Measurements from ENCODE around the gene NDOR1.
"Not testable (repeated sequence)": the region's sequence is repeated elsewhere in the genome, so short reads cannot be mapped to it uniquely, and the experiment has no call there.

NDOR1 gene

GRCh38 chr9:137255448-137256114 is 50.1 kb downstream of the NDOR1 start:
- Histone ChIP-seq H3K27me3 (ENCODE audit: insufficient read depth, low read length, poor library complexity) (no peaks in the 10 kb centered on the region), H4K8ac (ENCODE audit: low read depth, low read length) (peak overlapping the region; percentile 92), H3K23ac (ENCODE audit: low read length) (no peak overlapping the region), H2BK5ac (ENCODE audit: low read length) (no peak overlapping the region), H3K36me3 (ENCODE audit: control insufficient read depth, insufficient read depth, low read length) (peaks cover 3% of the 10 kb centered on the region), H3K4me1 (ENCODE audit: control insufficient read depth, low read depth, low read length) (peaks cover 4% of the 10 kb centered on the region), H3K56ac (ENCODE audit: low read length) (peak overlapping the region; percentile 85), H3K27ac (ENCODE audit: low read depth, low read length) (peak overlapping the region; percentile 54), H2BK120ac (ENCODE audit: low read depth, low read length) (no peak overlapping the region), H3K18ac (ENCODE audit: low read length) (peak overlapping the region; percentile 81), H3K4ac (ENCODE audit: low read depth, low read length) (peak overlapping the region; percentile 89), H3K79me1 (ENCODE audit: low read length) (peaks cover 9% of the 10 kb centered on the region), H3K79me2 (ENCODE audit: control insufficient read depth, insufficient read depth, low read length) (peaks cover 16% of the 10 kb centered on the region), H4K5ac (ENCODE audit: low read length) (no peak overlapping the region), H3K4me3 (ENCODE audit: low read length) (peak overlapping the region; percentile 82), H2AK5ac (ENCODE audit: low read length) (no peak overlapping the region), H3K4me2 (ENCODE audit: low read length) (peak overlapping the region; percentile 51), H2BK15ac (replicated peaks; ENCODE audit: low read depth) (no peak overlapping the region), H3K9ac (ENCODE audit: low read length) (peak overlapping the region; percentile 94)
- DNase-seq, result peak; percentile 66
- WGBS (ENCODE audit: extremely low coverage, insufficient coverage, low lambda C conversion rate), result no CpG with 5 or more reads among the region's 51 CpGs

- H2AK5ac ChIP-seq (ENCODE audit: low read length), result no peak overlapping the region
- H3K79me2 ChIP-seq (ENCODE audit: control insufficient read depth, insufficient read depth, low read length), result peaks cover 16% of the 10 kb centered on the region
- H2BK120ac ChIP-seq (ENCODE audit: low read depth, low read length), result no peak overlapping the region
- H2BK15ac ChIP-seq (replicated peaks; ENCODE audit: low read depth), result no peak overlapping the region
- no peak overlapping the region for H4K8ac ChIP-seq (ENCODE audit: low read depth, low read length)
- peak overlapping the region; percentile 51 for H3K4me2 ChIP-seq (ENCODE audit: low read length)
- no peak for DNase-seq
- peaks cover 3% of the 10 kb centered on the region for H3K36me3 ChIP-seq (ENCODE audit: control insufficient read depth, insufficient read depth, low read length)
- no peaks in the 10 kb centered on the region for H3K27me3 ChIP-seq (ENCODE audit: insufficient read depth, low read length, poor library complexity)
- H3K23ac ChIP-seq (ENCODE audit: low read length), result no peak overlapping the region
- H3K18ac ChIP-seq (ENCODE audit: low read length), result no peak overlapping the region
- no peak overlapping the region for H4K5ac ChIP-seq (ENCODE audit: low read length)
- H3K4me3 ChIP-seq (ENCODE audit: low read length), result no peak overlapping the region
- no peak overlapping the region for H2BK5ac ChIP-seq (ENCODE audit: low read length)
- H3K27ac ChIP-seq (ENCODE audit: low read depth, low read length), result no peak overlapping the region
- peaks cover 9% of the 10 kb centered on the region for H3K79me1 ChIP-seq (ENCODE audit: low read length)
- peak overlapping the region; percentile 94 for H3K9ac ChIP-seq (ENCODE audit: low read length)
- H3K4me1 ChIP-seq (ENCODE audit: control insufficient read depth, low read depth, low read length), result peaks cover 3% of the 10 kb centered on the region
- H3K4ac ChIP-seq (ENCODE audit: low read depth, low read length), result no peak overlapping the region
- WGBS (ENCODE audit: extremely low coverage, insufficient coverage, low lambda C conversion rate), result no CpG with 5 or more reads among the region's 15 CpGs
- H3K56ac ChIP-seq (ENCODE audit: low read length), result peak overlapping the region; percentile 85
Measured at GRCh38 chr9:137256362-137256761, 50.9 kb downstream of the NDOR1 start.

GRCh38 chr9:137256856-137257255 is 51.4 kb downstream of the NDOR1 start:
- no peak overlapping the region for H3K4me2 ChIP-seq (ENCODE audit: low read length)
- H2BK15ac ChIP-seq (replicated peaks; ENCODE audit: low read depth), result no peak overlapping the region
- H3K4me3 ChIP-seq (ENCODE audit: low read length), result no peak overlapping the region
- H2AK5ac ChIP-seq (ENCODE audit: low read length), result no peak overlapping the region
- H3K79me2 ChIP-seq (ENCODE audit: control insufficient read depth, insufficient read depth, low read length), result peaks cover 16% of the 10 kb centered on the region
- no peak overlapping the region for H3K18ac ChIP-seq (ENCODE audit: low read length)
- H3K79me1 ChIP-seq (ENCODE audit: low read length), result peaks cover 9% of the 10 kb centered on the region
- no peak overlapping the region for H2BK5ac ChIP-seq (ENCODE audit: low read length)
- no peak overlapping the region for H3K4ac ChIP-seq (ENCODE audit: low read depth, low read length)
- H2BK120ac ChIP-seq (ENCODE audit: low read depth, low read length), result no peak overlapping the region
- H3K4me1 ChIP-seq (ENCODE audit: control insufficient read depth, low read depth, low read length), result peaks cover 3% of the 10 kb centered on the region
- H3K36me3 ChIP-seq (ENCODE audit: control insufficient read depth, insufficient read depth, low read length), result peaks cover 3% of the 10 kb centered on the region
- no peak overlapping the region for H4K8ac ChIP-seq (ENCODE audit: low read depth, low read length)
- no peak overlapping the region for H3K56ac ChIP-seq (ENCODE audit: low read length)
- whole genome bisulfite sequencing (ENCODE audit: extremely low coverage, insufficient coverage, low lambda C conversion rate), result no CpG with 5 or more reads among the region's 15 CpGs
- DNase-seq, result no peak
- H3K9ac ChIP-seq (ENCODE audit: low read length), result peak overlapping the region; percentile 2
- H3K27ac ChIP-seq (ENCODE audit: low read depth, low read length), result no peak overlapping the region
- no peak overlapping the region for H4K5ac ChIP-seq (ENCODE audit: low read length)
- H3K27me3 ChIP-seq (ENCODE audit: insufficient read depth, low read length, poor library complexity), result no peaks in the 10 kb centered on the region
- H3K23ac ChIP-seq (ENCODE audit: low read length), result no peak overlapping the region

- not testable (repeated sequence) for H3K9ac ChIP-seq (ENCODE audit: low read length); H3K27me3 ChIP-seq (ENCODE audit: insufficient read depth, low read length, poor library complexity); H3K23ac ChIP-seq (ENCODE audit: low read length); H3K79me2 ChIP-seq (ENCODE audit: control insufficient read depth, insufficient read depth, low read length); H3K79me1 ChIP-seq (ENCODE audit: low read length); H3K18ac ChIP-seq (ENCODE audit: low read length); H3K4me2 ChIP-seq (ENCODE audit: low read length); H3K56ac ChIP-seq (ENCODE audit: low read length); H3K4me3 ChIP-seq (ENCODE audit: low read length); H2AK5ac ChIP-seq (ENCODE audit: low read length); H4K8ac ChIP-seq (ENCODE audit: low read depth, low read length); H2BK15ac ChIP-seq (replicated peaks; ENCODE audit: low read depth); H3K4me1 ChIP-seq (ENCODE audit: control insufficient read depth, low read depth, low read length); H3K4ac ChIP-seq (ENCODE audit: low read depth, low read length); H2BK120ac ChIP-seq (ENCODE audit: low read depth, low read length); H2BK5ac ChIP-seq (ENCODE audit: low read length); H4K5ac ChIP-seq (ENCODE audit: low read length); H3K27ac ChIP-seq (ENCODE audit: low read depth, low read length)
- H3K36me3 ChIP-seq (ENCODE audit: control insufficient read depth, insufficient read depth, low read length), result peaks cover 11% of the 10 kb centered on the region
- peak; percentile 63 for DNase-seq
- WGBS (ENCODE audit: extremely low coverage, insufficient coverage, low lambda C conversion rate), result no CpG with 5 or more reads among the region's 15 CpGs
Measured at GRCh38 chr9:137262173-137262908, 56.8 kb downstream of the NDOR1 start.

- no peak overlapping the region for H4K5ac ChIP-seq (ENCODE audit: low read length)
- no peak overlapping the region for H3K56ac ChIP-seq (ENCODE audit: low read length)
- H3K18ac ChIP-seq (ENCODE audit: low read length), result no peak overlapping the region
- H3K9ac ChIP-seq (ENCODE audit: low read length), result no peak overlapping the region
- H3K4me1 ChIP-seq (ENCODE audit: control insufficient read depth, low read depth, low read length), result no peaks in the 10 kb centered on the region
- no CpG with 5 or more reads among the region's 24 CpGs for WGBS (ENCODE audit: extremely low coverage, insufficient coverage, low lambda C conversion rate)
- H2BK5ac ChIP-seq (ENCODE audit: low read length), result no peak overlapping the region
- H3K79me1 ChIP-seq (ENCODE audit: low read length), result no peaks in the 10 kb centered on the region
- DNase-seq, result no peak
- no peak overlapping the region for H3K4me2 ChIP-seq (ENCODE audit: low read length)
- H3K4ac ChIP-seq (ENCODE audit: low read depth, low read length), result no peak overlapping the region
- no peaks in the 10 kb centered on the region for H3K27me3 ChIP-seq (ENCODE audit: insufficient read depth, low read length, poor library complexity)
- no peak overlapping the region for H2BK120ac ChIP-seq (ENCODE audit: low read depth, low read length)
- no peak overlapping the region for H3K23ac ChIP-seq (ENCODE audit: low read length)
- H2AK5ac ChIP-seq (ENCODE audit: low read length), result no peak overlapping the region
- no peak overlapping the region for H4K8ac ChIP-seq (ENCODE audit: low read depth, low read length)
- peaks cover 11% of the 10 kb centered on the region for H3K36me3 ChIP-seq (ENCODE audit: control insufficient read depth, insufficient read depth, low read length)
- no peak overlapping the region for H2BK15ac ChIP-seq (replicated peaks; ENCODE audit: low read depth)
- H3K27ac ChIP-seq (ENCODE audit: low read depth, low read length), result no peak overlapping the region
- H3K4me3 ChIP-seq (ENCODE audit: low read length), result no peak overlapping the region
- H3K79me2 ChIP-seq (ENCODE audit: control insufficient read depth, insufficient read depth, low read length), result no peaks in the 10 kb centered on the region
Measured at GRCh38 chr9:137262909-137263285, 57.4 kb downstream of the NDOR1 start.

Data from mesendoderm (in vitro differentiated cells).